ENCODE results near the gene KIAA0319L.
"Not testable (repeated sequence)": the region's sequence is repeated elsewhere in the genome, so short reads cannot be mapped to it uniquely, and the experiment has no call there.

The KIAA0319L gene

DNA sequence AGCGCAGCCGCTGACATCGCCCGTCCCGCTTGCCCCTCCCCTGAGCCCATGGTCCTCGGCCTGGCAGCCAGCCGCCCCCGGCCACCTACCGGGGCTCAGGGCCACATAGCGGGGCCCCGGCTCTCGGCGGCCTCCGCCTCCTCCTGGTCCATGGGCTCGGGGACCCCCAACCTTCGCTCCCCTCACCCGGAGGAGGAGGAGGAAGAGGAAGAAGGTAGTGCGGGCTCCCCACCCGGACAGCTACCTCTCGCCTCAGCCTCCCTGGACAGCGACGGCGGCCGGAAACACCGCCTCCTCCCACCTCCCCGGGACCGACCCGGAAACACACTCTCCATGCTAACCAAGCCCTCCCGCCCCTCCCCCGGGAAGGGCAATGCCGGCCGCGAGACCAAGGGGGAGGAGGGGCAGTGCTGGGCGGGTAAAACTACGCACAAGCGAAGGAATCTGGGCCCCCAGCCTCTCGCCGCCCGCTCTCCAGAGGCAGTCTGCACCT, at the start of gene KIAA0319L:
TSS of gene KIAA0319L (minus strand) at position 286 of the 493 bp plus-strand sequence. CDS start 2,912 bp downstream, outside the sequence.
- DNase-seq (ENCODE audit: low read depth in 2 of 2): no peak

- no peak for DNase-seq (ENCODE audit: low read depth in 2 of 2)
Observed at GRCh38 chr1:35605867-35606182, 48.6 kb upstream of the KIAA0319L start.

- no peak for DNase-seq (ENCODE audit: low read depth in 2 of 2)
Observed at GRCh38 chr1:35605071-35605866, 48.1 kb upstream of the KIAA0319L start.

DNA sequence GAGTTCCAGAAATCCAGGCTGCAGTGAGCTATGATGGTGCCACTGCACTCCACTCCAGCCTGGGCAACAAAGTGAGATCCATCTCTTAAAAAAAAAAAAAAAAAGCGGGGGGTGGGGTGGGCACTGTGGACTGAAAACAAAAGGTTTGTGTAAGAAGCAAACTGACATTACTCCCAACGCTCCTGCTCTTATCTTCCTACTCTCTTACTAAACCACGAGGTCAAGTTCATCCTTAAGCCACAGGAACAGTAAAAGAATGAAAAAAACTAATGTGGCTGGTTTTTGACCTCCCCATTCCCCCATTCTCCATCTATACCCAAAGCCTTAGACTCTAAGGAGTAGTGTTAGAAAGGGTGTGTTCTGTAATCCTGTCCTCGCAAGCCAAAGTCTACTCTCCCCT, 46.7 kb upstream of the KIAA0319L start:
- DNase-seq (ENCODE audit: low read depth in 2 of 2): no peak

GRCh38 chr1:35603468-35603867, 46.3 kb upstream of the KIAA0319L start:
- DNase-seq (ENCODE audit: low read depth in 2 of 2): no peak

GRCh38 chr1:35600593-35600992, 43.4 kb upstream of the KIAA0319L start:
- no peak for DNase-seq (ENCODE audit: low read depth in 2 of 2)

DNA sequence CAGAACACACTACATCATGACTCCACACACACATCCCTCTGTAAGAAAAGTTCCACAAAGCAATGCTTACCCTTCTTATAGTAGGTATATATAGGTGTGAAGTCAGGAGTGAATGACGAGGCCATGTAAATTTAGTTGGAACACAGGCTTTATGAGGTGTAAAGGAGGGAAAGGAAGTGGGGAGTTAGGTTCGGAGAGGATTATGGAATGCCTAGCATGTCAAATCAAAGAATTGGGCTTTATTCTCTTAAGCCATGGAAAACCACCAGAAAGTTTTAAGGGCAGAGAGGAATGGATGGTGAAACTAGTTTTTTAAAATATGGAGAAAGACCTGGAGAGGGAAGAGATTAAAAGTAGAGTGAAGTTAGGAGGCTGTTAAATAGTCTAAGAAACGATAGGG, 42.2 kb upstream of the KIAA0319L start:
- DNase-seq (ENCODE audit: low read depth in 2 of 2): no peak

- no peak for DNase-seq (ENCODE audit: low read depth in 2 of 2)
Observed at GRCh38 chr1:35598895-35599294, 41.7 kb upstream of the KIAA0319L start.

GRCh38 chr1:35597870-35598269, 40.7 kb upstream of the KIAA0319L start:
- DNase-seq (ENCODE audit: low read depth in 2 of 2): no peak

GRCh38 chr1:35595684-35596083, 38.5 kb upstream of the KIAA0319L start:
- DNase-seq (ENCODE audit: low read depth in 2 of 2): no peak

GRCh38 chr1:35594005-35594760, 37.0 kb upstream of the KIAA0319L start:
- no peak for DNase-seq (ENCODE audit: low read depth in 2 of 2)

DNA sequence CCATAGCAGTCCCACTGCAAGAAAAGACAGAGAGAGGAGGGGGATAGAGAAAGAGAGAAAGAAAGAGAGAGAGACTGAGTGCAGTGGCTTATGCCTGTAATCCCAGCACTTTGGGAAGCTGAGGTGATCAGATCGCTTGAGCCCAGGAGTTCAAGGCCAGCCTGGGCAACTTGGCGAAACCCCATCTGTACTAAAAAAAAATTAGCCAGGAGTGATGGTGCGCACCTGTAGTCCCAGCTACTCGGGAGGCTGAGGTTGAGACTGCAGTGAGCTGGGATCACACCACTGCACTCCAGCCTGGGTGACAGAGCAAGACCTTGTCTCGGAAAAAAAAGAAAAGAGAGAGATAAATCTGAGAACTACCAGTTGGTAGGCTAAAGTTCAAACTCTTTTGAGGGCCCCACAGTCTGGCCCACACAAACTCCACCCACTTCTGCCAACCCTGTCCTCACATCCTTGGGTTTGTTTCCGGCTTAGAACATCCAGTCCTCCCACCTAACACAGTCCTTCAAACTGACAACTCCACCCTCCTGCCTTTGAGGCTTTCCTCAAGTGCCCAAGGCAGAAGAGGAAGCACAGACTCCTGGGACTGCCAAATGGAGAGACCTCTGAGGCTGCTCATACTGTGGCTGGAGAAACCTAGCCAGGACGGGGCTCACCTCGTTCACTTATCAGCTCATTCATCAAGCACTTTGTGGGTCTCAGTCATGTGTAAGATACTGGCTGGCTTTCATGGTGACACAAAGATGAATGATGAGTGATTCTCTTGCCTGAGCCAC, 36.0 kb upstream of the KIAA0319L start:
- DNase-seq (ENCODE audit: low read depth in 2 of 2): no peak

DNA sequence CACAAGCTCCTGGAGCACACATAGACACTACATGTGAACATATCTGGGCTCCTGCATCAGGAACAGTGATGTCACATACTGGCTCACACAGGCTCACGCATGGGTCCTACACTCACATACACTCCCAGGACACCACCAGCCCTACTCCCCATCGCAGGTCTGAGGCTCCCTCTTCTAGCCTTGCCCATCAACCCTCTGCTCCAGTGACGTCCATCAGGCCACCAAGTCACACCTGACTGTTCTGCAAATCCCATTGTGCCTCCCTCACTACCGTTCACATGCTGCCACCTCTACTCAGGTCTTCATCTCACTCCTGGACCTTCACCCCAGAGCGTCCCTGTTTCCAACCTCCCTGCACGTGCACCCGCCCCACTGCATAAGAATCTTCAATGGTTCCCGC, 34.0 kb upstream of the KIAA0319L start:
- no peak for DNase-seq (ENCODE audit: low read depth in 2 of 2)

DNA sequence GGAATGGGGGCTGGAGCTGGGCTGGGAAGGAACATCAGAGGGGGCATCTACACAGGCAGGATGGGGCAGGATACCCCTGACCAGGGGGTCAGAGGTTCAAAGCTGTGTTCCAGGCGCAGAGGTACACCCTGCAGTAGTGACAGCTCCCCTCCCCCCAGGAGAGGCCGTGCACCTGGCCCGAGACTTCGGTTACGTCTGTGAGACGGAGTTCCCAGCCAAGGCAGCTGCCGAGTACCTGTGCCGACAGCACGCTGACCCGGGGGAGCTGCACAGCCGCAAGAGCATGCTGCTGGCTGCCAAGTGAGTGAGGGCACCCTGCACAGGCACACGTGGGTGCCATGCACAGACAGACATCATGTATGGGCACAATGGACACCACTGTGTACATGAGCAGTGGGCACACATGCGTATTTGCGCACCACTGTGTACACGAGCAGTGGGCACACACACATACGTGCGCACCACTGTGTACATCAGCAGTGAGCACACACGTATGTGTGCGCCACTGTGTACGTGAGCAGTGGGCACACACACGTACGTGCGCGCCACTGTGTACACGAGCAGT, 33.4 kb upstream of the KIAA0319L start:
- DNase-seq (ENCODE audit: low read depth in 2 of 2): no peak

DNA sequence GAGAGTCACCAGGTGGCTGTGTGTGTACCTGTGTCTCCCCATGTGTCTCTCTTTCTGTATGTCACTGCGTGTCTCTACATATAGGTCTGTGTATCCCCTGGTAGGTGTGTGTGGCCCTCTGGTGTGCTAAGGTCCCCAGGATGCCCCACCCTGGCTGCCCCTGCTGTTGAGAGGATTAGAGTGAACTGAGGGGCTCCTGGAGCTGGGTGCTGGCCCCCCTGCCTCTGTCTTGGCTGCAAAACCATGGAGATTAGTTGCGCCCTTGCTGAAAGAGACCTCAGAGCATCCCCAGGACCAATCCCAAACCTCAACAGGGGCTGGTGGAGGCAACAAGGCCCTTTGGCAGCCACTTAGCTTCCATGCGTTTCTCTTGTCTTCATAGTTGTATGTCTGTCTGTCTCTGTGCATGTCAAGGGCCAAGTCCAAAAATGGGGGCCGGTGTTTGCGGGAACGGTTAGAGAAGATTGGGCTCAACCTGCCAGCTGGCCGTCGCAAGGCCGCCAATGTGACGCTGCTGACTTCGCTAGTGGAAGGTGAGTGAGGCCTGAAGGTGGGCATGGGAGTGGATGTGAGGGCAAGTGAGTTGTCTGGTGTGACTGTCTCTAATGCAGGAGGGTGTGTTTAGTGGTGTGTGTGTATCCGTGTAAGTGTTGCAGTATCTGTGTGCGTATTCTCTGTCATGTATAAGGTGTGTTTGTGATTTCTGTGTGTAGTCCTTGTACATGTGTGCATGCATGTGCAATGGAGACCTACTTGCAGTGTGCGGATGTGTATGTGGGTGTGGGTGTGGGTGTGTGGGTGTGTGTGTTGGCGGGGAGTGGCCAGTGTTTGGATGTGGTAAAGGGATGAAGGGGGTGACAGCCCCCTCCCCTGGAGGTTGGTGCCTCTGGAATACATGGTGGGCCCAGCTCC, 32.6 kb upstream of the KIAA0319L start:
- no peak for DNase-seq (ENCODE audit: low read depth in 2 of 2)

GRCh38 chr1:35588197-35588910, 31.2 kb upstream of the KIAA0319L start:
- no peak for DNase-seq (ENCODE audit: low read depth in 2 of 2)

- DNase-seq (ENCODE audit: low read depth in 2 of 2): no peak
Observed at GRCh38 chr1:35587736-35588135, 30.5 kb upstream of the KIAA0319L start.

DNA sequence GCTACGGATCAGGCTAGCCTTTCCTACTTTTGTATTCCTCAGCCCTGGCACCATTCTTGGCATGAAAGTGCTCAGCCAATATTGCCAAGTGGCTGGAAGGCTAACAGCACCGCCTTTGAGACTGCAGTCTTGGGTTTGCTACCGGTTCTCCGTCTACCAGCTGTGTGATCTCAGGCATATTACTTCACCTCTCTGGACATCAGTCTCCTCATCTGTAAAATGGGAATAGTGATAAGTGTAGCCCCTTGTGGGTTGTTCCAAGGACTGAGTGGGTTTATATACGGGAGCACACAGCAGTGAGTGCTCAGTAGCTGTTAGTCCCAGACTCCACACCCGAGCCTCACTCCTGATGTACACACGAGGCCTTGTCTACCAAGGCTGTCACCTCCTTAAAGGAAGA, 29.6 kb upstream of the KIAA0319L start:
- DNase-seq (ENCODE audit: low read depth in 2 of 2): no peak

GRCh38 chr1:35585805-35586204, 28.6 kb upstream of the KIAA0319L start:
- DNase-seq (ENCODE audit: low read depth in 2 of 2): not testable (repeated sequence)

- no peak for DNase-seq (ENCODE audit: low read depth in 2 of 2)
Observed at GRCh38 chr1:35585281-35585680, 28.1 kb upstream of the KIAA0319L start.

All from stimulated activated CD4-positive, alpha-beta T cell treated with anti-CD3 and anti-CD28 coated beads, Interleukin-4, amount 100 ng/mL, for 48 hours (primary cell).